ENCODE measurements around the gene IFIT3. TPM values are rescaled to one million over a fixed set of nuclear protein-coding genes. Genes with fewer than 3 reads are reported as not detected.

Gene IFIT3
- total RNA-seq, 1 experiment from 2014 or later = 0.55 TPM

GRCh38 chr10:89310056-89310893 is 17.5 kb upstream of the IFIT3 start:
- Histone ChIP-seq H2BK20ac (ENCODE audit: low read depth, low read length, poor library complexity, severe bottlenecking) (no peak overlapping the region), H2BK12ac (ENCODE audit: insufficient read length, low read depth, low read length) (no peak overlapping the region), H4K8ac (replicated peaks; ENCODE audit: insufficient read length, low read depth, low read length) (no peak overlapping the region), H2BK5ac (ENCODE audit: insufficient read length, low read length) (no peak overlapping the region), H3K14ac (ENCODE audit: insufficient read depth, low read length) (no peak overlapping the region), H4K20me1 (ENCODE audit: control insufficient read depth, insufficient read depth, insufficient read length) (no peaks in the 10 kb centered on the region), H3K4ac (ENCODE audit: low read depth, low read length) (no peak overlapping the region), H2BK15ac (ENCODE audit: low read depth, low read length) (no peak overlapping the region), H3T11ph (ENCODE audit: low read length) (no peak overlapping the region), H3K23ac (ENCODE audit: insufficient read length, low read depth, low read length) (no peak overlapping the region), H2AFZ (ENCODE audit: low read length) (no peak overlapping the region), H3K9me3 (ENCODE audit: control insufficient read depth, low read depth, low read length) (no peaks in the 10 kb centered on the region), H4K91ac (ENCODE audit: insufficient read length, low read depth, low read length) (no peak overlapping the region), H2AK5ac (ENCODE audit: insufficient read length, low read length) (no peak overlapping the region), H3K23me2 (ENCODE audit: insufficient read length, low read depth, low read length, poor library complexity, severe bottlenecking) (no peaks in the 10 kb centered on the region), H3K18ac (ENCODE audit: insufficient read length, low read depth, low read length) (no peak overlapping the region), H3K9ac (ENCODE audit: extremely low read depth, insufficient read length, low read length) (no peak overlapping the region), H3K56ac (ENCODE audit: insufficient read length, low read depth, low read length) (no peak overlapping the region), H3K4me2 (ENCODE audit: insufficient read depth, insufficient read length, low read length) (no peak overlapping the region), H3K27me3 (ENCODE audit: insufficient read depth, low read length) (no peaks in the 10 kb centered on the region), H2BK120ac (ENCODE audit: low read depth, low read length, poor library complexity, severe bottlenecking) (no peak overlapping the region), H4K5ac (ENCODE audit: insufficient read length, low read depth, low read length) (no peak overlapping the region), H3K79me2 (ENCODE audit: insufficient read depth, low read length) (no peaks in the 10 kb centered on the region; the same call in 1 of the 2 replicates), H3K79me1 (ENCODE audit: insufficient read depth, low read depth, low read length, poor library complexity, severe bottlenecking) (no peaks in the 10 kb centered on the region), H3K4me1 (ENCODE audit: insufficient read depth, low read length) (no peaks in the 10 kb centered on the region), H3K27ac (ENCODE audit: insufficient read length, low read depth, low read length) (no peak overlapping the region)
- WGBS (ENCODE audit: extremely low coverage, insufficient read length, low lambda C conversion rate) = no CpG with 5 or more reads among the region's 2 CpGs
- peak overlapping the region in 1 of 3 experiments; percentile 90; a peak in 2 of 7 replicates for H3K27ac Mint-ChIP-seq
- H3K4me3 Mint-ChIP-seq = no peak overlapping the region
- no peaks in the 10 kb centered on the region; a peak in 1 of 7 replicates for H3K36me3 Mint-ChIP-seq (ENCODE audit: insufficient read depth in 1 of 3, low read depth in 3 of 3)
- H3K4me1 Mint-ChIP-seq = peaks cover 4% of the 10 kb centered on the region in 2 experiments
- H3K27me3 Mint-ChIP-seq (ENCODE audit: low read depth) = no peaks in the 10 kb centered on the region; the same call in 1 of the 2 replicates
- no peaks in the 10 kb centered on the region for H3K9me3 Mint-ChIP-seq
- DNase-seq = no peak
- TF ChIP-seq CTCF (conservative IDR thresholded peaks at IDR 0.05) = no peak

Data from H9 (cell line).